ENCODE results near the gene RHOH.

DNA sequence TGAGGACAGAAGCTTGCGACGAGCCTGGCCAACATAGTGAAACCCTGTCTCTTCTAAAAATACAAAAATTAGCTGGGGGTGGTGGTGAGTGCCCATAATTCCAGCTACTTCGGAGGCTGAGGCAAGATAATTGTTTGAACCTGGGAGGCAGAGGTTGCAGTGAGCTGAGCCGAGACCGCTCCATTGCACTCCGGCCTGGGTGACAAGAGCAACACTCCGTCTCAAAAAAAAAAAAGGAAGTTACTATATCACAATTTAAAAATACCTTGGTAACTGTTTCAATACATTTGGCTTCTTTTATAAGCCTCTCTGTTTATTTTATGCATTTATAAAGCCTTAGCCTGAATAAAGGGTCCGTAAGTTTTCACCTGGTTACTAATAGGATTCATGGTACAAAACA, 91.7 kb downstream of the RHOH start:
- TF ChIP-seq POLR2AphosphoS5 (IDR thresholded peaks at IDR 0.05; ENCODE audit: low read depth, low read length) = no peak
- no peak for TF ChIP-seq POLR2A (IDR thresholded peaks at IDR 0.05; ENCODE audit: low read depth, low read length)
- TF ChIP-seq TAF1 (IDR thresholded peaks at IDR 0.05; ENCODE audit: low read depth, low read length) = no peak
- no peak for TF ChIP-seq SPI1 (IDR thresholded peaks at IDR 0.05; ENCODE audit: low read depth, low read length)
- TF ChIP-seq POU2F2 (IDR thresholded peaks at IDR 0.05; ENCODE audit: low read depth, low read length) = no peak

Data from GM12891 (cell line).